Thoracic aorta endothelial cell (primary cell): ENCODE results near the gene LAS1L. TPM values are rescaled to one million over a fixed set of nuclear protein-coding genes. Genes with fewer than 3 reads are reported as not detected.

Experiments
- total RNA-seq: library from RNA; depleted of rRNA; stranded (reverse); fragments of >200 nt; gene quantifications from 2 replicates; pipeline ENCODE4 v1.2.3, GENCODE V29; 2012

The LAS1L gene
- 29.3 and 32.9 TPM in 2 replicates for total RNA-seq

DNA sequence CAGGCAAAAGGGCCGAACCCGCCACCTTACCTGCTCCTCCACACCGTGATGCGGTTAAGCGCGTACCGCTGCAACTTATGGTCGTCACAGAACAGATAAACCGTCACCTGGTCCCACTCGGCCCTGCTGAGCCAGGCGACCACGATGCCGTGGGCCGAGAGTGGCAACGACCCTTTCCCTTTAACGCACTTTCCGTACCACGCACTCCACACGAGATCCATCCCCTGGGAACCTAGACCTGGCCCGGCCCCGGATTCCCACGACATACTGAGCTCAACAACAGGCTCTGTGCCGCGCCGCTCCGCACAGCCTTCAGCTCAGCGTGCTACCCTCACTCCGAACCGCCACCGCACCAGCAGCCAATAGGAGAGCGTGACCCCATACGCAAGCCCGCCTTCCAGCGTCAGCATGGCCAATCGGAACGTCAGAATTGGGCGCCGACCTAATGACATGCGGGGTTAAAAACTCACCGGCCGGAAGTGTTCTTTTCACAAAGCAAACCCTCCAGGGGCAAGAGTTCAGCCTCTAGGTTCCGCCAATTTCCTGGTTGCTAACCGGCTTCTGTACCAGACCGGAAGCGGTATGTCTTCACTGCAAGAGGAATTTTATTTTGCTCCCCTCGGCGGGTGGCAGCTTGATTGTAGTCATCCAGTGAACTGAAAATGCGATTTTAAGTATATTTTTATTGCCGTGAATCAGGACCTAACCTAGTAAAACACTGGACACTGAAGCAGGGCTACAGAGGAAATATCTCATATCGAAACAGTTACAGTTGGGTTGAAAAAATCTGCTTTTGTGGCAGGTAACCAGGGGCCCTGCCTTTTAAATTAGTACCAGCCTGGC, at the start of gene LAS1L:
Gene LAS1L, minus strand, starts transcription at position 338 of the 843 bp plus-strand sequence. Its CDS starts 72 bp downstream, at position 266.

Other genes with a start within 250 kb of the LAS1L start
- 978 and 1,161 TPM in 2 replicates for gene MSN, start 132.9 kb upstream of the LAS1L start, total RNA-seq